ENCODE data around the gene FERMT1. TPM values are rescaled to one million over a fixed set of nuclear protein-coding genes. Genes with fewer than 3 reads are reported as not detected.
A peak's percentile ranks its signal among the peaks of the same experiment; 100 is the strongest.

Gene FERMT1
- total RNA-seq, 4 donors from 2014 or later: 0.78 to 3.5 (median 1.2) TPM

GRCh38 chr20:6164421-6165341 lies 41.9 kb upstream of the FERMT1 start:
- Histone ChIP-seq H3K4me1 (peaks cover 0 to 4% (median 0%) of the 10 kb centered on the region in 4 donors), H3K4me3 (no peak overlapping the region), H3K27me3 (no peaks in the 10 kb centered on the region), H3K27ac (peak overlapping the region in 1 of 4 donors; percentile 43), H3K9me3 (no peaks in the 10 kb centered on the region), H3K36me3 (no peaks in the 10 kb centered on the region)
- 48% methylated on average over 10 of the region's 10 CpGs for WGBS, 2 donors
- TF ChIP-seq, protein P1, sequence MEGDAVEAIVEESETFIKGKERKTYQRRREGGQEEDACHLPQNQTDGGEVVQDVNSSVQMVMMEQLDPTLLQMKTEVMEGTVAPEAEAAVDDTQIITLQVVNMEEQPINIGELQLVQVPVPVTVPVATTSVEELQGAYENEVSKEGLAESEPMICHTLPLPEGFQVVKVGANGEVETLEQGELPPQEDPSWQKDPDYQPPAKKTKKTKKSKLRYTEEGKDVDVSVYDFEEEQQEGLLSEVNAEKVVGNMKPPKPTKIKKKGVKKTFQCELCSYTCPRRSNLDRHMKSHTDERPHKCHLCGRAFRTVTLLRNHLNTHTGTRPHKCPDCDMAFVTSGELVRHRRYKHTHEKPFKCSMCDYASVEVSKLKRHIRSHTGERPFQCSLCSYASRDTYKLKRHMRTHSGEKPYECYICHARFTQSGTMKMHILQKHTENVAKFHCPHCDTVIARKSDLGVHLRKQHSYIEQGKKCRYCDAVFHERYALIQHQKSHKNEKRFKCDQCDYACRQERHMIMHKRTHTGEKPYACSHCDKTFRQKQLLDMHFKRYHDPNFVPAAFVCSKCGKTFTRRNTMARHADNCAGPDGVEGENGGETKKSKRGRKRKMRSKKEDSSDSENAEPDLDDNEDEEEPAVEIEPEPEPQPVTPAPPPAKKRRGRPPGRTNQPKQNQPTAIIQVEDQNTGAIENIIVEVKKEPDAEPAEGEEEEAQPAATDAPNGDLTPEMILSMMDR (IDR thresholded peaks at IDR 0.05): no peak
- TF ChIP-seq EP300 (IDR thresholded peaks at IDR 0.05): peak in 1 of 2 donors; percentile 62
- TF ChIP-seq POLR2A (IDR thresholded peaks at IDR 0.05): no peak
- DNase-seq (ENCODE audit: low spot score in 2 of 2): peak in 1 of 2 donors; percentile 19

- Histone ChIP-seq H3K36me3 (no peaks in the 10 kb centered on the region), H3K9me3 (peaks cover 0 to 24% (median 2%) of the 10 kb centered on the region in 4 donors), H3K27ac (no peak overlapping the region), H3K4me1 (peaks cover 0 to 4% (median 0%) of the 10 kb centered on the region in 4 donors), H3K27me3 (no peaks in the 10 kb centered on the region), H3K4me3 (no peak overlapping the region)
- TF ChIP-seq, protein P1 (IDR thresholded peaks at IDR 0.05): no peak
- no peak for TF ChIP-seq POLR2A (IDR thresholded peaks at IDR 0.05)
- TF ChIP-seq EP300 (IDR thresholded peaks at IDR 0.05): no peak
- DNase-seq (ENCODE audit: low spot score in 2 of 2): no peak
- WGBS, 2 donors: 74% methylated on average over 3 of the region's 3 CpGs
Observed at GRCh38 chr20:6160736-6161135, 37.9 kb upstream of the FERMT1 start.

DNA sequence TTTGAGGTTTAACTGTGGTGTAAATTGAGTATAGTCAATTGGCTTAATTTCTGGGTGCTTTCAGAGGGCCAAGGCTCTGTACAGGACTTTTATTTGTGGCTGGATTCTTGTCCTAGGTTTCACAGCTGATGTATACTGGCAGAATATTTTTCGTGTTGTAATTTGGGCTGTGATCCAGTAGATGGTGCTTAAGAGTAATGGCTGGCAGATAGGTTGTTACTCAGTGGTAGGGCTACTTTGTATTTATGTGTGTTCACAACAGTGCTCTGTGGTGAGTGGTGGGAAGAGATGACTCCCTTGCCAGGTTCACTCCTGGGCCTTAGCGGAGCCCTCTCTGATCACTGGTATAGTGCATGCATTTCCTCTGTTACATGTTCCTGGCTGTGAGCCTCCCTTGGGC lies 34.5 kb upstream of the FERMT1 start:
- TF ChIP-seq, protein P1 (IDR thresholded peaks at IDR 0.05): no peak
- TF ChIP-seq EP300 (IDR thresholded peaks at IDR 0.05) (no peak), POLR2A (IDR thresholded peaks at IDR 0.05) (no peak)
- H3K36me3 ChIP-seq: no peaks in the 10 kb centered on the region
- no peaks in the 10 kb centered on the region for H3K4me1 ChIP-seq
- H3K4me3 ChIP-seq: no peak overlapping the region
- H3K9me3 ChIP-seq: peaks cover 0 to 26% (median 2%) of the 10 kb centered on the region in 4 donors
- whole genome bisulfite sequencing, 2 donors: 87 to 100% methylated on average over 2 of the region's 2 CpGs
- H3K27me3 ChIP-seq: no peaks in the 10 kb centered on the region
- DNase-seq (ENCODE audit: low spot score in 2 of 2): no peak
- H3K27ac ChIP-seq: no peak overlapping the region

- Histone ChIP-seq H3K27me3 (no peaks in the 10 kb centered on the region), H3K9me3 (peaks cover 0 to 22% (median 2%) of the 10 kb centered on the region in 4 donors), H3K4me3 (no peak overlapping the region), H3K27ac (no peak overlapping the region), H3K36me3 (no peaks in the 10 kb centered on the region), H3K4me1 (no peaks in the 10 kb centered on the region)
- no peak for TF ChIP-seq POLR2A (IDR thresholded peaks at IDR 0.05)
- TF ChIP-seq EP300 (IDR thresholded peaks at IDR 0.05): no peak
- TF ChIP-seq, protein P1 (IDR thresholded peaks at IDR 0.05): no peak
- no peak for DNase-seq (ENCODE audit: low spot score in 2 of 2)
- WGBS, 2 donors: 58 to 62% methylated on average over 2 of the region's 2 CpGs
Observed at GRCh38 chr20:6152777-6153176, 29.9 kb upstream of the FERMT1 start.

DNA sequence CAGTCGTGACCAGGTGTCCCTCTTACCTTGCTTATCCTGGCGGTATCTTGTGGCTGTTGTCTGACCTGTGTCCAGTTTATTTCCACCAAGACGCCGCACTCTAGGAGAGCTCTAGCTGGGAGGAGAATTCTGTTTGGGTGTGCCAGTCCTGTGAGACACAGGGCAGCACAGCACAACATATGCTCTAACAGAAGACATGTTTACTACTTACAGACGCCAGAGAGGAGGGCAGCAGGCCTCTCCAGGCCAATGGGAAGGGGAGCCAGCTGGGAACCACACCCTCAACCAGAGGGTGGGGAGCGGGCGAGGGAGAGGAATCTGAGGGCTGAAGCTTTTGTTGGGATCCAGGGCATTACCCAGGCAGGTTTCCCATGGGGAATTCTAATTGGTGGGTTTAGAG lies 25.2 kb upstream of the FERMT1 start:
- Histone ChIP-seq H3K4me3 (no peak overlapping the region), H3K4me1 (no peaks in the 10 kb centered on the region), H3K27ac (no peak overlapping the region), H3K27me3 (no peaks in the 10 kb centered on the region), H3K36me3 (no peaks in the 10 kb centered on the region), H3K9me3 (peaks cover 0 to 11% (median 0%) of the 10 kb centered on the region in 4 donors)
- no peak for DNase-seq (ENCODE audit: low spot score in 2 of 2)
- WGBS, 2 donors: 87 to 93% methylated on average over 7 of the region's 7 CpGs
- TF ChIP-seq POLR2A (IDR thresholded peaks at IDR 0.05) (no peak), EP300 (IDR thresholded peaks at IDR 0.05) (no peak)
- TF ChIP-seq, protein P1 (IDR thresholded peaks at IDR 0.05): no peak

All from tibial nerve (tissue), 4 donors.